NCI-H510A (cell line): ENCODE results near the gene BRPF3.

Experiments used
- DNase-seq: peaks from one replicate; lab custom pipeline; 2025; lab: John Stamatoyannopoulos, UW

The BRPF3 gene

DNA sequence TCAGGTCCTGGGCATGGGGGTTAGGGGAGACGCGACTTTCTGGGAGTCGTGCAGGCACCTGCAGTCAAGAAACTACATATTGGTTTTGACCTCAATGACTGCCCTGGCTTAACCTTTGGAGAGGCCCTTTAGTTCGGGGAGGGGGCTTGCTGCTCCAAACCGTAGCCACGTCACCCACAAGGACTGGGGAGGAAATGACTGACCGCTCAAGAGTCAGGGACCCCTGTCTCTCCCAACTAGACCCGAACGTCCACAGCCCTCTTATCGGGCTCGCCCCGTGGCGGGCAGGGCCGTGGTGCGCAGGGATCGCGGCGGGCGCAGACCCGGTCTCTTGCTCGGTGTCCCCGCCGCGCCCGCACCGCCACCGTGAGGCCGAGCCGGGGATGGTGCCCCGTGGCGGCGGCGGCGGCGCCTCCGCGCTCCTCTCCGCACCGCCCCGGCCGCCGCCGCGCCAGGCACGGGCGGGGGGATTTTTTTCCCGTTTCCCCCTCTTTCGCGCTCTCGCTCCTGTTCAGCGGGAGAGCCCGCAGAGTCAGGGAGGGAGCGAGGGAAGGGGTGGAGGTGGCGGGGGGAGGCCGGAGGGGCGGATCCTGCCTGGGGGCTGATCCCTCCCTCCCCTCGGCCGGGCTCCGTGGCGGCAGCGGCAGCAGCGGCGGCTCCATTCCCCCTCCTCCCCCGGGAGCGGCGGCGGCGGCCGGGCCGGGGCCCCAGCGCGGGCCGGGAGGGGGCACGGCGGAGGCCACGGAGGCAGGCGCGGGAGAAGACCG is at the start of gene BRPF3:
Gene BRPF3 (plus strand): TSS at position 632 of the 767 bp plus-strand sequence. CDS start 3,579 bp downstream, outside the sequence.
- peak; percentile 75 for DNase-seq

- DNase-seq: no peak
Observed at GRCh38 chr6:36147294-36147693, 49.2 kb upstream of the BRPF3 start.

- no peak for DNase-seq
Observed at GRCh38 chr6:36149476-36149875, 47.1 kb upstream of the BRPF3 start.

DNA sequence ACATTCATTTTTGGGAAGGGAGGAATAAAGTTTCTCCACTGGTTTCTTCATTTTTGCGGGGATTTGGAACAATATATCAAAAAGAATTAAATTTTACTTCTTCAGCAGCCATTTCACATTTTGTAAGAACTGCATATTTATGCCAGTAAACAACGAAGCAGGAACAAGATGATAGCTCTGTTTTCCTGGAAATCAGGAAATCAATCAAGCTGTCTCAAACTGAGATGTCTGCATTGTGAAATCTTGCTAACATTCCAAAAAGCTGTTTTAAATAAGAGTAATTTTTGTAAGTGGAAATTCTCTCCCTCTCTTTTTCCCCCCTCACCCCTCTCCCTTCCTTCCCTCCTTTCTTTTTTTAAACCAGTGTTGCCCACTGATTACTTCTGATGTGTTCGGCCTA is 46.3 kb upstream of the BRPF3 start:
- no peak for DNase-seq

DNA sequence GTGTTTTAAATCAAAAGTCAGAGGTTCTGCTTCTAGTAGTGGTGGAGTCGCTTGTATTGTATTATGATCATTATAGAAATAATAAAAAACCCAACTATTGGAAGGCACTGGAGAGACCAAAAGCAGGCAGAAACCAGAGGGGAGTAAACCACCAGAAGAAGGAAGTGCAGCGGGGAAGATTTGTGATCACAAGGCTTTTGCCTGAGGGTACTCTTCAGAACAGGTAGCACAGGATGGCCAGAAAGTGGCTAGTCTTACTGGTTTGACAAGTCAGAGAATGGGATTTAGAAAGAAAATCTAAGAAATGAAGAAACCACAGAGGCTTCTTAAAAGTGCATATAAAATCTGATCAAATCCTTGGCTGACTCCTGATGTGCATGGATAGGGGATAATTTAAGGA is 42.3 kb upstream of the BRPF3 start:
- DNase-seq: no peak

DNA sequence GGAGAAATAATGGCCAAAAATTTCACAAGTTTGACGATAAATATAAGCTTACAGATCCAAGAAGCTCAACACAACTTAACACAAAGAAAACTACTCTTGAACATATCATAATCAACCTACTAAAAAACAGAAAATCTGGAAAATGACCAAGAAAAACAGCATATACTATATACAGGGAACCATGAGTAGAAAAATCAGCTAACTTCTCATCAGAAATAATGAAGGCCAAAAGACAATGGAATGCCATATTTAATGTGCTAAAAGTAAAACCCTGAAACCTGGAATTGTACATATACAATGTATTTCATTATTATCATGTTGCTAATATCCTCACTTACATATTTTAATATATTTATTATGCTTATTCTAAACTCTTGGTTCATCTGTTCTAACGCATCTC is 40.9 kb upstream of the BRPF3 start:
- no peak for DNase-seq

- no peak for DNase-seq
Observed at GRCh38 chr6:36160147-36160760, 36.3 kb upstream of the BRPF3 start.

DNA sequence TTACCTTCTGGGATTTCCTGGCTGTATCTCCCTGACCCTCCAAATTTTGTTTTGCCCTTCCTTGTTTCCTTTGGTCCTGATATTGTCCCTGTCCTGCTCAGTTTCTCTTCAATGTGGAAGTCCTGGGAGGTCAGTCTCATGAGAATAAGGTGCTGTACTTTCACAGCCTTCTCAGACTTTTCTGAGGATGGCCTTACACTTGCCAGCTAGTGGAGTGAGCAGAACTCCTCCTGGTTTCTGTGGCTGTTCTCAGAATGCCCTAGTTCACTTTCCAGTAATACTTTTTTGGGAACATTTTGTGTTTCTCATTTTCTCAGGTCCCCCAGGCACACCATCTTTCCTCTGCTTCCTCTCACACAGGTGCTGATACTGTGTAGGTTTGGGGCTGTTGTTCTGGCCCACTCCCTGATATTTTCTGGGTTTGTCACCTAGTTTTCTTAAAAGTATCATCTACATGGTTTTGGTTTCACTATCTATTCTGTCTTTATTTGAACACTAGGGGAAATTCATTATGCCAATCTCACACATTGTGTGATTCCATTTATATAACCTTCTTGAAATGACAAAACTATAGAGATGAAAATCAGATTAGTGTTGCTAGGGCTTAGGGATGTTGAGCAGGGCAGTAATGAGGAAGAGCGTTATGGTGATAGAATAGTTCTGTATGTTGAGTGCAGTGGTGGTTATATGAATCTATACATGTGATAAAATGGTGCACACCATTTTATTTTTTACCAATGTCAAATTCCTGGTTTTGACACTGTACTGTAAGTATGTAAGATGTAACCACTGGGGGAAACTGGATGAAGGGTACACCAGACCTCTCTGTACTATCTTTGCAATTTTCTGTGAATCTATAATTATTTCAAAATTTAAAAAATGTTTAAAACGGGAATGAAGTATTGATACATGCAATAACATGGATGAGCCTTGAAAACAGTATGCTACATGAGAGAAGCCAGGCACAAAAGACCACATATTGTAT is 27.2 kb upstream of the BRPF3 start:
- DNase-seq: no peak

GRCh38 chr6:36170704-36171103 is 25.8 kb upstream of the BRPF3 start:
- no peak for DNase-seq

- no peak for DNase-seq
Observed at GRCh38 chr6:36171573-36171972, 25.0 kb upstream of the BRPF3 start.

GRCh38 chr6:36177166-36177565 is 19.4 kb upstream of the BRPF3 start:
- DNase-seq: no peak

GRCh38 chr6:36178544-36178943 is 18.0 kb upstream of the BRPF3 start:
- no peak for DNase-seq

DNA sequence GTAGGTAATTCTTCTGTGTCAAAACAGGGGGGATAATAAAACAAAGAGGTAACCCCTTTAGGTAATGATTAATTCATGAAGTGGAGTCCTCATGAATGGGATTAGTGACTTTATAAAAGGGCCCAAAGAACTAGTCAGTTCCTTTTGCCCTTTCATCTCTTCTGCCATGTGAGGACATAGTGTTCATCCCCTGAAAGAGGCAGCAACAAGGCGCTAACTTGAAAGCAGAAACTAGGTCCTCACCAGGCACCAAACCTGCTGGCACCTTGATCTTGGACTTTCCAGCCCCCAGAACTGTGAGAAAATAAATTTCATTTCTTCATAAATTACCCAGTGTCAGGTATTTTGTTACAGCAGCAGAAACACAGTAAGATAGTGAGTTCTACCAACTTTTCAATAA is 16.4 kb upstream of the BRPF3 start:
- DNase-seq: no peak

DNA sequence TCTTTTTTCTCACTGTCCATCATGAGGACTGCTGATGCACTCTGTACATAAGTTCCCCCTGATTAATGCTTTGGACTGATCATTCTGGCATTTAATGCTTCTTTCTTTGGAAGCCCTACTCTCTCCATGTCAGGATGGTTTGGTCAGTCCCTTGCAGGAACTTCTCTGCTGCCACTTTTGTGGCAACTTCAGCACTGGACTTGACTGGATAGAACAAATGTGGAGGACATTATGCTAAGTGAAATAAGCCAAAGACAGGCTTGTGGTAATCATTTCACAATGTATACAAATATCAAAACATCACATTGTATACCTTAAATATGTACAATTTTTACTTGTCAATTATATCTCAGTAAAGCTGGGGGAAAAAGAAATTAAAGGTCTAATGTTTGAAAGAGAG is 12.2 kb upstream of the BRPF3 start:
- DNase-seq: no peak

DNA sequence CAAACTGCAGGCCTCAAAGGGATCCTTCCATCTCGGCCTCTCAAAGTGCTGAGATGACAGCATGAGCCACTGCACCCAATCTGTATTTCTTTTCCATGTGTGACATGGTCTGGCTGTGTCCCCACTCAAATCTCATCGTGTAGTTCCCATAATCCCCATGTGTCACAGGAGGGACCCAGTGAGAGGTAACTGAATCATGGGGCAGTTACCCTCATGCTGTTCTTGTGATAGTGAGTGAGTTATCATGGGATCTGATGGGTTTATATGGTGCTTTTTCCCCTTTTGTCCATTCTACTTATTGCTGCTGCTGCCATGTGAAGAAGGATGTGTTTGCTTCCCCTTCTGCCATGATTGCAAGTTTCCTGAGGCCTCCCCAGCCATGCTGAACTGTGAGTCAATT is 10.3 kb upstream of the BRPF3 start:
- DNase-seq: no peak

DNA sequence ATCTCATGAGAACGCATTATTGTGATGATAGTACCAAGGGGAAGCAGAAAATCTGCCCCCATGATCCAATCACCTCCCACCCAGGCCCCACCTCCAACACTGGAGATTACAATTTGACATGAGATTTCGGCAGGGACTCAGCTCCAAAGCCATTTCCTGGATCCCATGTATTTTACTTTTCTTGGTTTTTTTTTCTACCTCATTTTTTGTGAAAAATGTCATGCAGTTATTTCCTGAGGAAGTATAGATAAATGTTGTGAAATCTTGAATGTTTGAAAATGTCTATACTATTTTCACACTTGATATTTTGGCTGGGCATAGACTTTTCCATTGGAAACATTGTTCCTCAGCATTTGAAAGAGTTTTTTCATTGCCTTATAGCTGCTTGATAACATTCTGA is 9.1 kb upstream of the BRPF3 start:
- no peak for DNase-seq

GRCh38 chr6:36195471-36196112 is 952 bp upstream of the BRPF3 start:
- DNase-seq: peak; percentile 19

- peak; percentile 99 for DNase-seq
Observed at GRCh38 chr6:36196880-36197548, 470 bp downstream of the BRPF3 start.

GRCh38 chr6:36197739-36198221 is 1.2 kb downstream of the BRPF3 start:
- no peak for DNase-seq

- DNase-seq: no peak
Observed at GRCh38 chr6:36198986-36199385, 2.4 kb downstream of the BRPF3 start.

- DNase-seq: no peak
Observed at GRCh38 chr6:36200154-36200891, 3.8 kb downstream of the BRPF3 start.
